ENCODE measurements around the gene SLC16A5.

GRCh38 chr17:75135452-75135851, 47.7 kb downstream of the SLC16A5 start:
- TF ChIP-seq CTCF (IDR thresholded peaks at IDR 0.05; ENCODE audit: low read depth, low read length): no peak
- TF ChIP-seq POLR2A (IDR thresholded peaks at IDR 0.05; ENCODE audit: extremely low read depth, insufficient read length): no peak
- TF ChIP-seq, protein P1, sequence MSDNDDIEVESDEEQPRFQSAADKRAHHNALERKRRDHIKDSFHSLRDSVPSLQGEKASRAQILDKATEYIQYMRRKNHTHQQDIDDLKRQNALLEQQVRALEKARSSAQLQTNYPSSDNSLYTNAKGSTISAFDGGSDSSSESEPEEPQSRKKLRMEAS (IDR thresholded peaks at IDR 0.05; ENCODE audit: low read depth, low read length): no peak
- no peak for TF ChIP-seq MYC (IDR thresholded peaks at IDR 0.05; ENCODE audit: low read depth, low read length)

All from NB4 (cell line).